LNCAP (cell line): ENCODE measurements around the gene CDON.

Experiments
- TF ChIP-seq, protein P1 (sequence below): fragments of 450-650 bp; IDR thresholded peaks from 2 replicates; pipeline ENCODE4 v1.5.1; 2017; ENCODE audit warnings: mild to moderate bottlenecking

The CDON gene

DNA sequence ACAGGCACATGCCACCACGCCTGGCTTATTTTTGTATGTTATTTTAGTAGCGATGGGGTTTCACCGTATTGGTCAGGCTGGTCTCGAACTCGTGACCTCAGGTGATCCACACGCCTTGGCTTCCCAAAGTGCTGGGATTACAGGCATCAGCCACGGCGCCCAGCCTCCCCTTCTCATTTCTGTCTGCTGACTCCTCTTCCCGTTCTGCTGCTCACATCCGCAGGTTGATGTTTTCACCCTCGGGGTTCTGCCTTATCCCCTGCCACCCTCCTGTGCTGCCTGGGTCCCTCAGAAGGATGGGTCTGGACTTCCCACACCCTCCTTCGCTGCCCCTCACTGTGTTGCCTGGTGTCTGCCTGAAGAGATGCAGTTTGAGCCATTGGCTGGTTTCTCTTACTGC lies 136.0 kb downstream of the CDON start:
- TF ChIP-seq, protein P1, sequence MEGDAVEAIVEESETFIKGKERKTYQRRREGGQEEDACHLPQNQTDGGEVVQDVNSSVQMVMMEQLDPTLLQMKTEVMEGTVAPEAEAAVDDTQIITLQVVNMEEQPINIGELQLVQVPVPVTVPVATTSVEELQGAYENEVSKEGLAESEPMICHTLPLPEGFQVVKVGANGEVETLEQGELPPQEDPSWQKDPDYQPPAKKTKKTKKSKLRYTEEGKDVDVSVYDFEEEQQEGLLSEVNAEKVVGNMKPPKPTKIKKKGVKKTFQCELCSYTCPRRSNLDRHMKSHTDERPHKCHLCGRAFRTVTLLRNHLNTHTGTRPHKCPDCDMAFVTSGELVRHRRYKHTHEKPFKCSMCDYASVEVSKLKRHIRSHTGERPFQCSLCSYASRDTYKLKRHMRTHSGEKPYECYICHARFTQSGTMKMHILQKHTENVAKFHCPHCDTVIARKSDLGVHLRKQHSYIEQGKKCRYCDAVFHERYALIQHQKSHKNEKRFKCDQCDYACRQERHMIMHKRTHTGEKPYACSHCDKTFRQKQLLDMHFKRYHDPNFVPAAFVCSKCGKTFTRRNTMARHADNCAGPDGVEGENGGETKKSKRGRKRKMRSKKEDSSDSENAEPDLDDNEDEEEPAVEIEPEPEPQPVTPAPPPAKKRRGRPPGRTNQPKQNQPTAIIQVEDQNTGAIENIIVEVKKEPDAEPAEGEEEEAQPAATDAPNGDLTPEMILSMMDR = no peak

DNA sequence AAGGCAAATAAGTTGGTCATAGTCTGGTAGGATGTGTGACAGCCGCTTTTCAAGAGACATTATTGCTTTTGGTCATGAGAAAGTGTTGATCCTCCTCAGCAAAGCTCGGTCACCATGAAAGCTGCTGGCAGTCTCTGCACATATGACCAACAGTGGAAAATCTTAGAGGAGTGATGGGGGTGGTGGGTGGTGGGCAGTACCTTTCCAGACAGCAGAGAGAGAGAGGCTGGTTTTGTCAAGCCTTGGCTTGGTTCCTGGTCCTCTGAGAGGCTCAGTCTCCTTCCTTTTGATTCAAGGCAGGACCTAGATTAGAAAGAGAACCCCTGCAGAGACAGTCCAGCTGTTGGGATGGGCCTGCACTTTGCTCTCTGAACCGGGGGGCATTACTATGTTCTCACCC lies 136.9 kb downstream of the CDON start:
- TF ChIP-seq, protein P1 = no peak

DNA sequence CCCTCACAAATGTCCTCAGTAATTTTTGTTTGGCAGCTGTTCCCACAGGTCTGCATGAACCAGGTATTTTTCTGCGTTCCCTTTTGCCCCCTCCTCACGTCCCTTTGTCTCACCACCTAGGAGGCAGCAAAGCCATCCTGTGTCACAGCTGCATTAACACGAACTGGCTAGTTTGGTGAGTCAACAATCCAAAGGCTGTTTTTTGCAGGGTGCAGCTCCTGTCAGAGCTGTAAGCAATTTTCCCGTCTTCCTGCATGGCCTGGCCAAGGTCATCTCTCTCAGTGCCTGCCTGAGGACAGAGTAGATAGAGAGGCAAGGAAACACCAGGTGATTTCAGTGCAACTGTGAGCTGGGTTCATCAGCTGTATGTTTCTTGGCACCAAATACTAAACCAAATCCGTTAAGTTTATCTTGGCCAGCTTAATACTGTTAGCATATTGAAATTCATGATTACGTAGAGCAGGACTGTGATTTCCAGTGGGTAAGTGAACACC lies 137.4 kb downstream of the CDON start:
- TF ChIP-seq, protein P1 = 0 out of 2 replicates have a peak, but pooled peaks have one; percentile 8

DNA sequence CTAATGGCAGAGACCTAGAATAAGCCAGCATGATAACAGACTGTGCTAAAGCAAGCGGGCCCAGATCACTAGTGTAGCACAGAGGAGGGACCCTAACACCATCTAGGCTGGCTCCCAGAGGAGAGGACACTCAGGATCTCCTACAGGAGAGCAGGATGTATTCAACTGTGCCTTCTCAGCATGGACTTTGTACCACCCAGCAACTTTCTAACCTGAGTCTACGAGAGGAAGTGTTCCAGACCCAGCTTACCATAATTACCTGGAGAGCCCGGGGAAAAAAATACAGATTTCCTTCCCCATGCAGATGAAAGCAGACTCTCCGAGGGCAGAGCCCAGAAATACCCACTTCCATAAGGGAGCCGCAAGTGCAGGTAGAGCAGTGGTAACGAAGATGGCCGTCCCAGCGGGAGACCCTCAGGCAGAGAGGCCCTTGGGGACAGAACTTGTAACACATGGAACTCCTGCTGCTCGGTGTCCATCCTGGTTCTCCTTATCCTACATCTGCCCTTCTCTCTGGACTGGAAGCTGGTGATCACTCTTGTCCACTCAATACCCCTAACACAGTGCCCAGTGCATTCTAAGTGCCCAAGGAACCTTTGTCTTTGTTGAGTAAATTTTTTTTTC lies 138.2 kb downstream of the CDON start:
- TF ChIP-seq, protein P1 = no peak

DNA sequence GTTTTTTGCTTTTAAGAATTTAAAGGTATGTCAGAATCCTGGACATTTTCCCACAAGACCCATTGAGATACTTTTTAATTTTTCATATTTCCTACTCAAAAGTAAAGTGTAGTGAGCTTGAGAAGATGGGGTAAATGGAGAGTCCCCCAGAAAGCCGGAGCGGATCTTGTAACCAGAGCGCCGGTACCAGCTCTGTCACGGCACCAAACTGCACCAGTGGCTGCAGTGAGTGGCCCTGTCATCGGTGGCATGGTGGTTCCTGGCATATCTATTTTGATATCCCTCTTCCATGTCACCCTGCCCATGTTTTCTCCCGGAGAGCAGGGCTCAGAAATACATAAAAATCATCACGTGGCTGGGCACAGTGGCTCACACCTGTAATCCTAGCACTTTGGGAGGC lies 139.0 kb downstream of the CDON start:
- TF ChIP-seq, protein P1 = no peak

DNA sequence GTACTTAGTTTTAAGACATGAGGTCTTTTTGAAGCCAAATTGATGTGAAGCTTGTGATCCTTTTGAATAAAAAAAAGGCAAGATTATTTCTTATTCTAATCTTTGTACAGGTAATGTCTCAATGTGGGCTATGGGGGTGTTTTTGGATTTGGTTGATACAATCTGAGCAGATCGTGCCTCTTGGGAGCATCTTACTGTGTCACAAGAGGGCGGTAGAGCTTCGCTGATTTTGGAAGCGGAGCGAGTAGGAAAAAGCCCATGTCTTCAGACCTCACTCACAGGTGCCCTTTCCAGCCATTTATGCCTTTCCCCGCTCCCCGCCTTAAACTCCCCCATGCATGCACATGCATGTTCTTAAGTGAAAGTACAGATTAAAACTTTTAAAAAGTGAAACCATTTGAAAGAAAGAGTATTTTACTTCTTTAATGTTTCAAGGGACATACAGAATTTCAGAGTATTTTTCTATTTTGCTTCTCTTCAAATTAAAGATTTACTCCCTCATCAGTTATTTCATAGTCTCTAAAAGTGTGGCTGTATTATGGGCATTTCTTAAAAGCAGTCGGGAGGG lies 139.6 kb downstream of the CDON start:
- TF ChIP-seq, protein P1 = peak; percentile 83

DNA sequence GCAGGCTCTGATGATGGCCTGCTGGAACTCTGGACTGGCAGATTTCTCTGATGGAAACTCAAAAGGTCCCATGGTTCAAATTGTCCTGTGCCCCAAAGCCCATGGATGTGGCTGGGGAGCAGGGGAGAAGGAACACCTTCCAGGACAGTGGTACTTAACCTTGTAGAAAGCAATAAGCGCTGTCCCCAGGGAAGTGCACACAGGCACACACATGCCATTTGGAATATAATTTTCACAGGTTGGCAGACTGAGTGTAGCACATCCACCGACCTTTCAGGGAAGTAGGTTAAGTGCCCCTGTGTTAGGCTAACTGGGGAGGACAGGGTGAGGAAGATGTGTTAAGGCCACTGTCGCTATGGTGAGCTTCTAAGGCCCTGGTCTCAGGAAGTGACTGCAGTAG lies 140.5 kb downstream of the CDON start:
- TF ChIP-seq, protein P1 = no peak

DNA sequence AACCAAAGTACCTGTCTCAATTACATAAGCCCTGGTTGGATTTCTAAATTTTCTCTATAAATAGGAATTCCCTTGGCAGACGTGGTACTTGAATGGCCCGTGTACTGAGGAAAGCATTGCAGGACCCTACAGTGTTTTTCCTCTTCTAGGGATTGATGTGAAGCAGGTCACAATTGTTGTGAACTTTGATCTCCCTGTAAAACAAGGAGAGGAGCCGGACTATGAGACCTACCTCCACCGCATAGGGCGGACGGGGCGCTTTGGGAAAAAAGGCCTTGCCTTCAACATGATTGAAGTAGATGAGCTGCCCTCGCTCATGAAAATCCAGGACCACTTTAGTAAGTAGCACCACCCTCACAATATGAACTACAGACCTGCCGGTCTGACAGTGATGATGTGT lies 141.6 kb downstream of the CDON start:
- TF ChIP-seq, protein P1 = no peak
